Activated T-helper 2 cell treated with anti-CD3 and anti-CD28 coated beads, Interferon-gamma antibody, Interleukin-2, Interleukin-4, amounts not matched to agents 10 μg/mL and 5 μg/mL and 100 μg/mL, durations not matched to agents 14 hours and 24 hours and 36 hours (primary cell): ENCODE measurements around the gene NTNG2. TPM values are rescaled to one million over a fixed set of nuclear protein-coding genes. Genes with fewer than 3 reads are reported as not detected.
"Not testable (repeated sequence)": the region's sequence is repeated elsewhere in the genome, so short reads cannot be mapped to it uniquely, and the experiment has no call there.

Experiments used
- DNase-seq: peaks from one replicate; pipeline ENCODE4 v3.0.0; 2021; ENCODE audit warnings: low spot score
- H3K27ac Mint-ChIP-seq: one replicate; pipeline ENCODE4 v1.8.0; 2021; ENCODE audit warnings: mixed read lengths
- H3K27me3 Mint-ChIP-seq: one replicate; pipeline ENCODE4 v1.8.0; 2021; ENCODE audit warnings: low read depth, mixed read lengths
- H3K36me3 Mint-ChIP-seq: one replicate; pipeline ENCODE4 v1.8.0; 2021; ENCODE audit warnings: low read depth, mixed read lengths
- H3K4me1 Mint-ChIP-seq: one replicate; pipeline ENCODE4 v1.8.0; 2021; ENCODE audit warnings: low read depth, mixed read lengths
- H3K4me3 Mint-ChIP-seq: one replicate; pipeline ENCODE4 v1.8.0; 2021; ENCODE audit warnings: low read depth, mild to moderate bottlenecking, moderate library complexity, mixed read lengths
- H3K9me3 Mint-ChIP-seq: one replicate; pipeline ENCODE4 v1.8.0; 2021; ENCODE audit warnings: mixed read lengths
- intact Hi-C: fragments of 100-400 bp; cut with micrococcal nuclease; formaldehyde crosslinking; loops from one replicate; pipeline ENCODE4 v1.15.1; 2023
- total RNA-seq: library from RNA; stranded (reverse); gene quantifications from 2 replicates; pipeline ENCODE4 v1.2.3, GENCODE V29; 2022

Gene NTNG2
- total RNA-seq, 1 donor from 2014 or later = 5.2 TPM

DNA sequence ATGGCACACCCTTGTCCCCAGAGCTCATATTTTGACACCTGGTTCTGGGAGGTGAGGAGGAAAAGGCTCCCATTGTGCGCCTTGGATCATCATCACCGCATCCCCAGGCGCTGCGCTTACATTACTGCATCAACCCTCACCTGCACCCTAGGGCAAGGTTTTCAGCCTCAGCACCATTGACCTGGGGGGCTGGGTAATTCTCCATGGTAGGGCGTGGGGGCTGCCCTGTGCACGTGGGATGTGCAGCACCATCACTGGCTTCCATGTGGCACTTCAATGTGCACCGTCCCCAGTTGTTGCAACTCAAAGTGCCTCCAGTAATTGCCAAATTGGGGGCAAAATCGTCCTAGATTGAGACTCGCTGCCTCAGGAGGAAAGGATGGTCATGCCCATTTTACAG lies 83.6 kb downstream of the NTNG2 start:
- Mint-ChIP-seq H3K4me1 (peaks cover 6% of the 10 kb centered on the region), H3K36me3 (no peaks in the 10 kb centered on the region), H3K4me3 (no peak overlapping the region), H3K27me3 (peaks cover 31% of the 10 kb centered on the region), H3K9me3 (no peaks in the 10 kb centered on the region), H3K27ac (no peak overlapping the region)
- no peak for DNase-seq
- intact Hi-C loops = loop anchor here (10.0 kb wide), 1 partner anchor 411 kb away; no protein-coding TSS in a partner anchor

- Mint-ChIP-seq H3K36me3 (no peaks in the 10 kb centered on the region), H3K27me3 (peaks cover 26% of the 10 kb centered on the region), H3K4me3 (no peak overlapping the region), H3K4me1 (no peaks in the 10 kb centered on the region), H3K27ac (no peak overlapping the region), H3K9me3 (no peaks in the 10 kb centered on the region)
- intact Hi-C loops = loop anchor here (10.0 kb wide), 1 partner anchor 413 kb away; no protein-coding TSS in a partner anchor
- no peak for DNase-seq
Observed at GRCh38 chr9:132247942-132248341, 86.1 kb downstream of the NTNG2 start.

DNA sequence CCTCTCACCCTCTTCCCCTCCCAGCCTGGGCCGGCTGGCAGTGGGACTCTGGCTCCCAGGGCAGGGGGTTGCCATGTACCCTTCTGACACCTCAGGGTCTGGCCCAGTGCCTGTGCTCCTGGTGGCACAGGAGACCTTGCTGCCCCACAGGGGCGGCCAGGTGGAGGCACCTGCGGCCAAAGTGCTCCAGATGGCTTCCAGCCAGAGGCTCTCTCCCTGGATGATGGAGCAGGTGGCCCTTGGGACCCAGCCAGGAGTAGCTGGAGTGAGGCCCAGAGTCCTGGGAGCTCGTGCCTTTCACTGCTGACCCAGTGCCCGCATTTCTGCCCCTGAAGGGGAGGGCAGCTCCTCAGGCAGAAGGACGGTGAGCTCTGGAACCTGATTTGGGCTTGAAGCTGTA lies 87.3 kb downstream of the NTNG2 start:
- no peak overlapping the region for H3K4me3 Mint-ChIP-seq
- no peak for DNase-seq
- H3K27me3 Mint-ChIP-seq = peaks cover 19% of the 10 kb centered on the region
- no peaks in the 10 kb centered on the region for H3K9me3 Mint-ChIP-seq
- intact Hi-C loops = loop anchor here (10.0 kb wide), 1 partner anchor 414 kb away; no protein-coding TSS in a partner anchor
- no peak overlapping the region for H3K27ac Mint-ChIP-seq
- H3K36me3 Mint-ChIP-seq = no peaks in the 10 kb centered on the region
- no peaks in the 10 kb centered on the region for H3K4me1 Mint-ChIP-seq

- Mint-ChIP-seq H3K27me3 (peaks cover 14% of the 10 kb centered on the region), H3K36me3 (no peaks in the 10 kb centered on the region), H3K4me3 (no peak overlapping the region), H3K9me3 (no peaks in the 10 kb centered on the region), H3K27ac (no peak overlapping the region), H3K4me1 (no peaks in the 10 kb centered on the region)
- DNase-seq = no peak
- intact Hi-C loops = loop anchor here (5.0 to 10.0 kb wide), 2 partner anchors 415 to 487 kb away; no protein-coding TSS in a partner anchor
Observed at GRCh38 chr9:132249690-132250089, 87.8 kb downstream of the NTNG2 start.

GRCh38 chr9:132250324-132251262 lies 88.7 kb downstream of the NTNG2 start:
- H3K27me3 Mint-ChIP-seq = peaks cover 11% of the 10 kb centered on the region
- no peak overlapping the region for H3K27ac Mint-ChIP-seq
- H3K4me1 Mint-ChIP-seq = no peaks in the 10 kb centered on the region
- H3K36me3 Mint-ChIP-seq = no peaks in the 10 kb centered on the region
- intact Hi-C loops = loop anchor here (5.0 kb wide), 1 partner anchor 488 kb away; no protein-coding TSS in a partner anchor
- no peaks in the 10 kb centered on the region for H3K9me3 Mint-ChIP-seq
- H3K4me3 Mint-ChIP-seq = no peak overlapping the region
- DNase-seq = no peak

DNA sequence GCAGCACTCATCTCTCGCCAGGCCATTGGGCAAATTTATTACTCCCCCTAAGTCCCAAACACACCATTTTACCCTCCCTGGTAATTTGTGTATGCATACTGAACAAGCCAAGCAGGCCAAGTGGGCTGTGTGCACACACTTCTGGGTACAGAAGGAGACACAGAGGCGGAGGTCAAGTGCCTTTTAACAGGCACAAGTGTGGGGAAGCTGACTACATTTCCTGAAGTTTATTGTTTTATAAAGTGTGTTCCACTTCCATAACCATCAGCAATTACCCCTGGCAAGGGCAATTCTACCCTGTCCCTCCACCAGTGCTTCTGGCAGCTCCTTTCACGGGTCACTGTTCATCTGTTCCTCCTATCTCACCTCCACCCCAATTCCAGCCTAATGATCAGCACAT lies 99.0 kb downstream of the NTNG2 start:
- H3K36me3 Mint-ChIP-seq = peaks cover 33% of the 10 kb centered on the region
- H3K9me3 Mint-ChIP-seq = no peaks in the 10 kb centered on the region
- H3K4me3 Mint-ChIP-seq = no peak overlapping the region
- H3K27me3 Mint-ChIP-seq = no peaks in the 10 kb centered on the region
- intact Hi-C loops = no loop called here
- DNase-seq = no peak
- peaks cover 8% of the 10 kb centered on the region for H3K4me1 Mint-ChIP-seq
- no peak overlapping the region for H3K27ac Mint-ChIP-seq

DNA sequence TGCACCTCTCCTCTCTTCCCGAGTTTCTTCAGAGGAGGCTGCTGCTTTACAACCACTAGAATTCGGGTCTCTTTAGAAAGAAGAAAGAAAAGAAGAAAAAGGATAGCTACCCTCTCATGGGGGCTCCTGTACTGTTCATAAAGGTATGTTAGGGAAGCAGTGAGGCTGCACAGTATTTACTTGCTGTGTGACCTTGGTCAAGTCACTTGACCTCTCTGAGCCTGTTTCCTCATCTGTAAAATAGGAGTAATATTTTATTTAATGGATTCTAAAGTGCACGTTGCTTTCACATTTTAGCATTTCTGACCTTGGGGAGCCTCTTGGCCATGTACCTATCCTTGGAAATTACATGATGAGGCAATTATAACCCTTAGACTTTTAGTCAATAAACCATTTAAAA lies 104.2 kb downstream of the NTNG2 start:
- Mint-ChIP-seq H3K27ac (no peak overlapping the region), H3K4me1 (peaks cover 2% of the 10 kb centered on the region), H3K27me3 (no peaks in the 10 kb centered on the region), H3K4me3 (no peak overlapping the region), H3K36me3 (peaks cover 72% of the 10 kb centered on the region), H3K9me3 (no peaks in the 10 kb centered on the region)
- intact Hi-C loops = no loop called here
- DNase-seq = no peak

GRCh38 chr9:132267660-132268059 lies 105.8 kb downstream of the NTNG2 start:
- Mint-ChIP-seq H3K27ac (no peak overlapping the region), H3K4me1 (peaks cover 2% of the 10 kb centered on the region), H3K36me3 (peaks cover 74% of the 10 kb centered on the region), H3K27me3 (no peaks in the 10 kb centered on the region), H3K9me3 (no peaks in the 10 kb centered on the region), H3K4me3 (no peak overlapping the region)
- intact Hi-C loops = no loop called here
- no peak for DNase-seq

GRCh38 chr9:132268725-132269352 lies 107.0 kb downstream of the NTNG2 start:
- Mint-ChIP-seq H3K4me3 (no peak overlapping the region), H3K27ac (no peak overlapping the region), H3K9me3 (no peaks in the 10 kb centered on the region)

GRCh38 chr9:132269704-132270516 lies 108.1 kb downstream of the NTNG2 start:
- H3K36me3 Mint-ChIP-seq = peaks cover 77% of the 10 kb centered on the region
- H3K4me1 Mint-ChIP-seq, H3K27ac Mint-ChIP-seq, H3K9me3 Mint-ChIP-seq, DNase-seq, H3K27me3 Mint-ChIP-seq, intact Hi-C loops, H3K4me3 Mint-ChIP-seq: not testable (repeated sequence)

More at GRCh38 chr9:132268725-132269352, 107.0 kb downstream of the NTNG2 start:
- peak; percentile 57 for DNase-seq
- Mint-ChIP-seq H3K4me1 (peaks cover 2% of the 10 kb centered on the region), H3K27me3 (no peaks in the 10 kb centered on the region), H3K36me3 (peaks cover 78% of the 10 kb centered on the region)
- intact Hi-C loops = no loop called here

- DNase-seq = no peak
- H3K27ac Mint-ChIP-seq = no peak overlapping the region
Observed at GRCh38 chr9:132274861-132275260, 113.0 kb downstream of the NTNG2 start.

GRCh38 chr9:132283165-132283564 lies 121.3 kb downstream of the NTNG2 start:
- Mint-ChIP-seq H3K4me3 (no peak overlapping the region), H3K36me3 (peaks cover 78% of the 10 kb centered on the region), H3K27ac (no peak overlapping the region), H3K27me3 (no peaks in the 10 kb centered on the region), H3K9me3 (no peaks in the 10 kb centered on the region), H3K4me1 (peaks cover 5% of the 10 kb centered on the region)
- intact Hi-C loops = no loop called here
- no peak for DNase-seq

More at GRCh38 chr9:132274861-132275260, 113.0 kb downstream of the NTNG2 start:
- Mint-ChIP-seq H3K9me3 (no peaks in the 10 kb centered on the region), H3K4me3 (no peak overlapping the region), H3K36me3 (peaks cover 91% of the 10 kb centered on the region), H3K4me1 (no peaks in the 10 kb centered on the region), H3K27me3 (no peaks in the 10 kb centered on the region)
- intact Hi-C loops = no loop called here
